GM19467 (cell line): ENCODE measurements around the gene CKMT2.
"Not testable (repeated sequence)": the region's sequence is repeated elsewhere in the genome, so short reads cannot be mapped to it uniquely, and the experiment has no call there.

Experiments used
- ATAC-seq: cut with Tn5 transposase; IDR thresholded peaks from one replicate; pipeline ENCODE4 v1.9.1; 2021; ENCODE audit warnings: mild to moderate bottlenecking, moderate library complexity; ENCODE audit not compliant: unreplicated experiment

The CKMT2 gene

DNA sequence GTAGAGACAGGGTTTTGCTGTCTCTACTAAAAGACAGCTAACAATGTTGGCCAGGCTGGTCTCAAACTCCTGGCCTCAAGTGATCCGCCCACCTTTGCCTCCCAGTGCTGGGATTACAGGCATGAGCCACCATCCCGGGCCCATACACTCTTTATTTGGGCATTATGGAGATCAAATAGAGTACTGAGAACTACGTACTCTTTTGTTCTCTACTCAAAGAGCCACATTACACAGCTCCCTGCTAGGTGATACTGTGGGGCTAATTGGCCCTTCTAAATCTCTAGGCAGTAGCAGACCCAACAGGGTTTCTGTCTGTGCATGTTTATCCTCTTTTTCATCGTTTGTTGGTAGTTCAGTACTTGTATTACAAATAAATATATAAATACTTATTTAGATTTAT, 16.1 kb downstream of the CKMT2 start:
- ATAC-seq: no peak

DNA sequence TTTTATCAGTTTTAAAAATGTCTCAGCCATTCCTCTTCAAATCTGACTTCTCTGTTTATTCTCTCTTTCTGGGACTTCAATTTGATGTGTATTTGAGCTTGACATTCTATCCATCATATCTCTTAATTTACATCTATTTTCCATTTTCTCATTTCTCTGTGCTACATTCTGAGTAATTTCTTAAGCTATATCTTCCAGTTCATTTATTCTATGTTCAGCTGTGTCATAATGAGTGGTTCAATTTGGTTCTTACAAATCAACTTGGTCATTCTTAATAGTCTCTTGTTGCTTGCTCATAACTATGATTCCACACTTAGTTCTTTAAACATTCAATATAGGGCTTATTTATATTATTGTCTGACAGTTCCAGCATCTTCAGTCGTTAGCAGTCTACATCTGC, 16.9 kb downstream of the CKMT2 start:
- ATAC-seq: no peak

DNA sequence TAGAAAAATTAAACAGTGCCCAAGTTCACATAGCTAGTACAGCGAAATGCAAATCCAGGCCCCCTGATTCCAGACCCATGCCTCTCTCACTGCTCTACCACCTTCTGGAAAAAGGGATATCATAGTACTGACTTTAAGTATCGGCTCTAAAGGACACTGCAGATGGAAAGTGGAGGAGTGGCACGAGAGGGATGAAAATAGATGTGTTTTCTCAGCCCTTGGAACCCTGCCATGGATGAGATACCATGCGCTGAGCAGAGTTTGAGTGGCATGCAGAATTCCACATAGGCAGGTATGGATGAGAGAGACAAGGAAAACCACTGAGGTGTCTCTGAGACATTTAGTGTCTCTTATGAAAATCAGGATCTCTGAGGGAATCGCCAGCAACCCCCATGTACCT, 18.8 kb downstream of the CKMT2 start:
- ATAC-seq: no peak

DNA sequence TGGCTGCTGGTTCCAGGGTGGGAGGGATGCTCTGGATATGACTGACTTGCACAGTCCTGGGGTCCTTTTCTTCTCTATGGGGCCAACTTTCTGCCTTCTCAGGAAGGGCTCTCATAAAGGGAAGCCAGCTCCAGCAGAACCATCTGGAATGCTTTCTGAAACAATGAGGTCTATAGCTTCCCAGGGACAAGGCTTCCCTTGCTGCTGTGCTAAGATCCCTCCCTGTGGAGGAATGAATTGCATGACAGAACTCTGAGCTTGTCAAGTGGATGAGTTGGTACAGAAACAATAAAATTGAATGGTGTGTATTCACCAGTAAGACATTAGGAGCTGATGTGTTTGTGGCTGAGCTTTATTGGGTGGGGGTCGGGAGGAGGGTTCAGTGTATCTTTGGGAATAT, 19.8 kb downstream of the CKMT2 start:
- no peak for ATAC-seq

DNA sequence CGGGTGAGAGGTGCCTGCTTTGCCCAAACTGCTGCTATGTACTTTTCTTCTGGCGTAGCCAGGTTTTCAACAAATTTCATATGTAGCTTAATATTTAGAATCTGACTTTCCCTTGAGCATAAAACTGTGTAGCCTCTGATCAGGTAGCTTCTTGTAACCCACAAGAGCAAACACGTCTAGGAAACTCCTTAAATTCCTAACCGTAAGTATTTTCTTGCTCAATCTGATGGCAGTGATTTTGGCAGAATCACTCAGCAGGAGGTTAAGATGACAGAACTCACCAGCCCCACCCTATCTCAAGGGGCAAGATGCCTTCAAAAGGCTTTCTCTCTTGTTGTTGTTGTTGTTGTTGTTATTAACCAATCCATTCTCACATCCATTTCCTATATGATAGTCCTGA, 20.8 kb downstream of the CKMT2 start:
- ATAC-seq: no peak

DNA sequence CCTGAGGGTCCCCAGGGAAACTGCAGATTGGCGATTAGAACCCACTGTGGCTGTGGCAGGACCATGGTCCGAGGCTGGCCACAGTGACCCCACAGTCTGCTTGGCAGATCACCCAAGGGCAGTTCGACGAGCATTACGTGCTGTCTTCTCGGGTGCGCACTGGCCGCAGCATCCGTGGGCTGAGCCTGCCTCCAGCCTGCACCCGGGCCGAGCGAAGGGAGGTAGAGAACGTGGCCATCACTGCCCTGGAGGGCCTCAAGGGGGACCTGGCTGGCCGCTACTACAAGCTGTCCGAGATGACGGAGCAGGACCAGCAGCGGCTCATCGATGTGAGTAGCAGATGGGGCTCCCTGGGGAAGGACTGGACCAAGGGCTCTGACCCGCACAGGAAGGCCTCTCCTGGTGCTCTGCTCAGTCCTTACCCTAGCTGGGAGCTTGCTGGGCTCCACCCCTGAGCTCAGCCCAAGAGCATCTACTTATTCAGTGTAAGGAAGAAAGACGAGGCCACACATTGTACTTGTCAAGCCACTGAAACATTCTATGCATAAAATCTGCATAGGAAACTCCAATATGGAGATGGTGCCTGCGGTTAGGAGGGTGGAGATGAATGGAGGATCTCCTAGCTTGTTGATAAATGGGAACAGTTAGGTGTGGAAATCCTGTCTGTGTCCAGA, 21.9 kb downstream of the CKMT2 start:
- no peak for ATAC-seq

DNA sequence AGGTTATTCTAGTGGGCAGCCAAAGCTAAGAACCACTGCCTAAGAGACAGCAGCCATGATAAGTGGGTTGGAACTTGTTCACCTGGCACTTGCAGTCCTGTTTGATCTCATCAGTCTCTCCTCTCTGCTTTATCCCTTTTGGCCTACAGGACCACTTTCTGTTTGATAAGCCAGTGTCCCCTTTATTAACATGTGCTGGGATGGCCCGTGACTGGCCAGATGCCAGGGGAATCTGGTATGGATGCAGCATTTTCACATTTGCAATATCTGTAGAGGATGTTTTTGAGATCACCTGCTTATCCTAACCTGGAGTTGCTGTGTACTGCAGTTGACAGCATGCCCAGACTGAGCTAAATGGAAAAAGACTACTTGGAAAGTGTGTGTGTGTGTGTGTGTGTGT, 23.6 kb downstream of the CKMT2 start:
- ATAC-seq: no peak

DNA sequence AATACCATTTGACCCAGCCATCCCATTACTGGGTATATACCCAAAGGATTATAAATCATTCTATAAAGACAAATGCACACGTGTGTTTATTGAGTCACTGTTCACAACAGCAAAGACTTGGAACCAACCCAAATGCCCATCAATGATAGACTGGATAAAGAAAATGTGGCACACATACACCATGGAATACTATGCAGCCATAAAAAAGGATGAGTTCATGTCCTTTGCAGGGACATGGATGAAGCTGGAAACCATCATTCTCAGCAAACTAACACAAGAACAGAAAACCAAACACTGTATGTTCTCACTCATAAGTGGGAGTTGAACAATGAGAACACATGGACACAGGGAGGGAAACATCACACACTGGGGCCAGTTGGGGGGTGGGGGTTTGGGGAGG, 29.7 kb downstream of the CKMT2 start:
- ATAC-seq: not testable (repeated sequence)

DNA sequence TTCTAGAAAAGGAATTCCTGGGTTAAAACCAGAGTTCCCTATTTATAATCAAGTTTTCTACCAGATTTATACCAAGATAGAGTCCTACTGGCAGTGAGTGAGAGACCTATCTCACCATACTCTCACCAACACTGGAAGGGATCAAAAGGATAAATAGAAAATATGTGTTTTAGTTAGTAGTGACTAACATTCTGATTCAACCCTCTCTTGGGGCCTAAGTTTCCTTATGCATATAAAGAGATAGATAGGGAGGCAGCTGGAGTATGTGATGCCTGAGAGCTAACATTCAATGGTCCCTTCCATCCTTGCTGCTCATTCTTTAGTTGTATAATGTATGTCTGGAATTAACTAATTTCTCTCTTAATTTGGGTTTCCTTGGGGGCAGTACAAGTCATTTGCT, 32.0 kb downstream of the CKMT2 start:
- no peak for ATAC-seq

DNA sequence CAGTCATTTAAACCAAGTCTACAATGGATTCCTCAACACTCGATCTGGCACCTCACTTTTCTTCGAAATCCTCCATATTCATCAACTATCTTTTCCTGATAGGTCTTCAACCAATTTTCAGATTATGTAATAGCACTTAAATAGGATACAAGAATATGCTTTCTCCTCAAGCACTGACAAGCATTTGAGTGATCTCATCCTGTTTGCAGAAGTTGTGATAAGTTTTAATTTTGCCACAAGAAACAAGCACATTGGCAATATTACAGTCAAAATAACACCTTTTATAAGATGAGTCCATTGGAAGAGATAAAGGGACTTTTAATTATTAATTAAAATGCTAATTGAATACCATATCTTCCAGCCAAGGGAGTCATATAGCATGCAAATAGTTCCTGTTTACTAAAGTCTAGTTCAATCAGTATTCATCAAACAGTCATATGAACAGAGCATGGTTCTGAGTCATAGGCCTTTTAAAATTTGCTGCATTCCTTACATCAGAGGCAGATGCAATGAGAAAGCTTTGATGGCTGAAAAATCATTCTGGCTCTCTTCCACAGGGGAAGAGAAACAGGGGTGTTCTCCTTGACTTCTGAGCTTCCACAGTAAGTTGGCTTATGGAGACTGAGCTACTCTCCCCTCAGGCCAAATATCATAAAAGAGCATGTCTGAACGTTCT, 35.5 kb downstream of the CKMT2 start:
- ATAC-seq: no peak

DNA sequence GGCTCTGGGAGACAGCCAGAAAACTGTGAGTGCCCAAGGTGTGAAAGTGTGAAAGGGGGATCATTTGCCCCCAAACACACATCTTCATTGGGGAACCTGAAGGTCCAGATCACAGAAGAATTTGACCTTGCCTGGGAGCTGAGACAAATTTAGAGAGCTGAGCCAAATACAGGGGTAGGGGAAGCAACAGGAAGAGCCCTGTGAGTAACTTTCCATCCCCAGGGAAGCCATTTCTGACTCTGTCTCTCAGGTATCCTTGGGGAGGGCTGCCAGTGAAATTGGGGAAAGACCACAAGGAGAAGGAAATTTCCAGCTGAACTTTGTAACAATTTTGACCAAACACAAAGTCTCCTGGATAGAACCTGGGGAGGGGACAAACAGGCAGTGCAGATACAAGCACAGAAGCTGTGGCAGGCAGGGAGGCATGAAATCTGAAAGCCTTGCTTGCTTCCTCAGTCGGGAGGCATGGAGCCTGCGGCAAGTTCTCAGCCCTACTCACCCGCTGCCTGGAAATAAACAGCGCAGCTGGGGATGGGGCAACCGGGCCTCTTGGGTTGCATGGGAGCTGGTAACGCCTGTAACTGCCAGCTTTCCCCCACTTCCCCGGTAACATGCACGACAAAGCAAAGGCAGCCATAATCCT, 36.8 kb downstream of the CKMT2 start:
- no peak for ATAC-seq

DNA sequence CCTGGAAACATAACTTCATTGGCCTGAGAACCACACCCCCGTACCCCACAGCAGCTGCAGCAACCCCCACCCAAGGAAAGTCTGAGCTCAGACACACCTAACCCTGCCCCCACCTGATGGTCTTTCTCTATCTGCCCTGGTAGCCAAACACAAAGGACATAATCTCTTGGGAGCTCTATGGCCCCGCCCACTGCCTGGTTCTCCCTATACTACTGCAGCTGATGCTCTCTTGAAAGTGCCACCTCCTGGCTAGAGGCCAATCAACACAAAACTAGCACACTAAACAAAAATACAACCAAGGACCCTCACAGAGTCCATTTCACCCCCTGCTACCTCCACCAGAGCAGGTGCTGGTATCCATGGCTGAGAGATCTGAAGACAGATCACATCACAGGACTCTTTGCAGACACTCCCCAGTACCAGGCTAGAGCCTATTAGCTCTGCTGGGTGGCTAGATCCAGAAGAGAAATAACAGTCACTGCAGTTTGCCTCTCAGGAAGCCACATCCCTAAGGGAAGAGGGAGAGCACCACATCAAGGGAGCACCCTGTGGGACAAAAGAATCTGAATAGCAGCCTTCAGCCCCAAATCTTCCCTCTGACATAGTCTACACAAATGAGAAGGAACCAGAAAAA, 37.4 kb downstream of the CKMT2 start:
- ATAC-seq: not testable (repeated sequence)

DNA sequence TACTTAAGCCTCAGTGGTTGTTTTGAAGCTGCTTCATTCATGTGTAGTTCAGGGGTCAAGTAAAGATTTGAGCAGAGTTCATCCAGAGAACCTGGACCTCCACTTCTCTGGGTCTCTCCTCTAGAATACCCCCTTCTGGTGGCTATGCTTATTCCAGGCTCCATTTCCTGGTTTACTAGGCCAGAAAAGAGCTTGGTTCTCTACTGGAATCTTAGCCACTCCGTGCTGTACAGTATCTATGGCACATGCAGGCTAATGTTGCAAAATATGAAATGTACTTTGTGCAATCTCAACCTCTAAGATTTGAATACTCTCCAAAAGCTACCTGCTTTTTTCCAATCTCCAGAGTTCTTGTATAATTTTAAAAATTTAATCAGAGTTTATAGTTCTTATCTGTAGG, 50.9 kb downstream of the CKMT2 start:
- ATAC-seq: no peak

DNA sequence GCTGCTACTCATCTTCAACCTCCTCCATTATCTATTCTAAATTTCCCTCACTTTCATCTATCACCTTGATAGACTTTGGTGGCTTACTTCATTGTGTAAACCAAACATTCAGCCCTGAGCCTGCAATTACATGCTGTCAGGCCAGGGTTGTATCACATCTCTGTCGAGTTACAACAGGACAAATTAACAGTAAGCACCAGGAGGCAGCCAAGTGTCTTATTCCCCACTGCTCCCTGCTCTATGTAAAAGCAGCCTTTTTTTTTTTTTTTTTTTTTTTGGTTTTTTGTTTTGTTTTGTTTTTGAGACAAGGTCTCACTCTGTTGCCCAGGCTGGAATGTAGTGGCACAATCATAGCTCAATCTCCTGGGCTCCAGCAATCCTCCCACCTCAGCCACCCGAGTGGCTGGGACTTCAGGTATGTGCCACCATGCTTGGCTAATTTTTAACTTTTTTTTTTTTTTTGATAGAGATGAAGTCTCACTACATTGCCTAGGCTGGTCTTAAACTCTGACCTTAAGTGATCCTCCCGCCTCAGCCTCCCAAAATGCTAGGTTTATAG, 53.0 kb downstream of the CKMT2 start:
- ATAC-seq: no peak

DNA sequence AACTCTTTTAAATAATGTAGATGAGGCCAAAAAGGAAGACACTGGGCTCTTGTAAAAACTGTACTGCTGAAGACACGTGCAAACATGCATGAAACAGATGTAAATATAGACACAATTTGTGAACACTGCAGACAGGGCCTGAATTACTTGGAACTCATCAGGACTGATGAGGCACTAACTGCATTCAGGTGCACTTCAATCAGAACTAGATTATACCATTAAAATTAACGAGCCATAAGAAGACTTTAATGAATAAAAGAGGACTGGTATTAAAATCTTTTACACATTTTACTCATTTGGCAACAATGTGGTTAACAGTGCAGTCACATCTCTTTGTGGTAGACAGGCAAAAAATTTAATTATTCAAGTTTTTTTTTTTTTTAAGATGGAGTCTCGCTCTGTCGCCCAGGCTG, 54.9 kb downstream of the CKMT2 start:
- ATAC-seq: no peak

DNA sequence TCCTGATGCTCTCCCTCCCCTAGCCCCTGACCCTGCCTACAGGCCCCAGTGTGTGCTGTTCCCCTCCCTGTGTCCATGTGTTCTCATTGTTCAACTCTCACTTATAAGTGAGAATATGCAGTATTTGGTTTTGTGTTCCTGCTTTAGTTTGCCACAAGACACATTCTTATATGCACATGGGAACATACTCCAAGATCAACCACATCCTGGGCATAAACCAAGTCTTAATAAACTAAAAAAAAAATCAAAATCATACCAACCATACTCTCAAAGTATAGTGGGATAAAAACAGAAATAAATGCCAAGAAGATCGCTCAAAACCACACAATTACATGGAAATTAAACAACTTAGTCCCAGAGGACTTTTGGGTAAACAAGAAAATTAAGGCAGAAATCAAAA, 57.0 kb downstream of the CKMT2 start:
- ATAC-seq: no peak

DNA sequence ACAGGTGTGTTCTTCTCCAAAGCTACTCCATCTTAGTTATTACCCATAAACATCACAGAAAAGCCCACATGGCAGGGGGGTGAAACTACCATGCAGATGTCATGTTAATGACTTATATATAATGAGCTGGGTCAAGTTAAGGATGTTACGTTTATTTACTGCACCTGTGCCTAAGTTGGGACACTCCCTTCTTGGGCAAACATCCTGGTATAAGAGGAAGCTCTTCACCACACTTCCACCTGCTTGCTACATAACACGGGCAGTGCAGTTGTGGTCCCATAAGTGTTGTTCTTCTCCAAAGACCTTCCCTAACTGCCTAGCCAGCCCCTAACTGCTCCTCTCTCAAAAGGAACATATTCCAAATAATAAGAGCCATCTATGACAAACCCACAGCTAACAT, 59.0 kb downstream of the CKMT2 start:
- no peak for ATAC-seq

DNA sequence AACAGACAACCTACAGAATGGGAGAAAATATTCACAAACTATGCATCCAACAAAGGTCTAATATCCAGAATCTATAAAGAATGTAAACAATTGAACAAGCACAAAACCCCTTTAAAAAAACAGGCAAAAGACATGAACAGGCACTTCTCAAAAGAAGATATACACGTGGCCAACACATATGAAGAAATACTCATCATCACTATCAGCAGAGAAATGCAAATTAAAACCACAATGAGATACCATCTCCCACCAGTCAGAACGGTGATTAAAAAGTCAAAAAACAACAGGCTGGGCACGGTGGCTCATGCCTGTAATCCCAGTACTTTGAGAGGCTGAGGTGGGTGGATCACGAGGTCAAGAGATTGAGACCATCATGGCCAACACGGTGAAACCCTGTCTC, 60.9 kb downstream of the CKMT2 start:
- ATAC-seq: not testable (repeated sequence)

DNA sequence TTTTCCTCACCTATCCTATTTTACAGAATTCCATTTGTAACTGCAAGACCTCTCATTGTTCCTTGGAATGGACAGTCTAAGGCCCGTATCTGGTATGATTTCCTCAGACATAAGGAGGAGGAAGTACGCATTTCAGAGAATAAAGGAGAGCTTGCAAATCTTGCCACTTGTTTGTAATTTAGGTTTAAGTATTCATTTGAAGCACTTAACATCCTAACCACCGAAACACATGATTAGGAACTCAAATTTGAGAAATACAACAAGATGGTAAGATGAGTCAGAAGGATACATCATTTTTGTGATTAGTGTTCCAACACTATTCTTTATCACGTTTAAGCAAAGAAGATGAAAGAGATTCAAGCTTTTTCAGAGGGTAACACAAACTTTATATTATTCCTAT, 64.4 kb downstream of the CKMT2 start:
- ATAC-seq: no peak

DNA sequence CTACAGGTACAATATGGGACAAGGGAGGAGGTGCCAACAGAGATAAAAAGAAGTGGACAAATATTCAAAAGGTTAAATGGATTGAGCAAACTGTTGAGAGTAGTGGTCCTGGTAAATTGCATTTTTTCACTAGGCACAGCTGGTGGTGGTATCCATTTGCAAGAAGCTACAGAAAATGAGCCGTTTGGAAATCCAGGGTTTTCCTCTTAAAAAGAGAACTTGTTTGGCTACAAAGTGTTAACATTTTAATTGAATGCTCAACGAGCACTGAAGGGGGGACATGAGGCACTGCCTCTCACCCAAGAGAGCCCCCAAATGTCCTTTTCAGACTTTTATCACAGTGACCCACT, 67.8 kb downstream of the CKMT2 start:
- ATAC-seq: no peak

DNA sequence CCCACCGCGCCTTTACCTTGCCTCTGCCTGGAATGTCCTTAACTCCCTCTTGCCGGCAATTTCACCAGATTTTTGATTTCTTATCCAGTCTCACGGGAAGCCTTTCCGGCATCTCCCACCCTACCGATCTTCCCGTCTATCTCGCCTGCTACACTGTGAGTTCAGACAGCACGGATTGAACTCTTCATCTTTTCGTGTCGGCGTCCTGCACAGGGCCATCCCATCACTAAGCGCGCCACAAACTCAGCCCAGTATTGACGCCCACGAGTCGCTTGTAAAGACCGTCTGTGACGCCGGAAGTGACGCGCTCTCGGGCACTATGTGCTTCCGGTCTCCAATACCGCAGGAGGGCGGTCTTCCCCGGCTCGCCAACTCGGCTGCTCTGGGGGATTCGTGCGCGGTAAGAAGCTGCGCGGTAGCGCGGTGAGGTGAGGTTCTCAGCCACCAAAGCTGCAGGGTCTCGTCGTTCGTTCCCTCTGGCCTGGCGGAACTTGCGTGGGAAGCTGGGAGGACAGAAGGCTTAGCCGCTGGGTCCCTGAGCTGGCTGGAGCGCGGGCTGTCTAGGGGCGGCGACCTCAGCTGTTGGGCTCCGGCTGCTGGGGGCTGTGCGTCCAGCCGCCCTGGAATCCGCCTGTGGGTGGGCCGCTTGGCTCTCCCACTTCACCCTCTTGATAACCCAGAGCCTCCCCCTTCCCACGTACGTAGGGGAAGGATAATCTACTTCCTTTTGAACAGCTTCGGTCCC, 68.3 kb downstream of the CKMT2 start, which contains the start of gene ZCCHC9:
ZCCHC9 (plus strand) TSS at position 317 of the 745 bp plus-strand sequence. CDS start 3,171 bp downstream, outside the sequence.
- ATAC-seq: peak; percentile 98
